HG03060 (cell line): ENCODE measurements around the gene VASH2.
A peak's percentile ranks its signal among the peaks of the same experiment; 100 is the strongest.

Experiments
- ATAC-seq: cut with Tn5 transposase; IDR thresholded peaks from one replicate; pipeline ENCODE4 v1.9.1; 2021; ENCODE audit warnings: low read depth, moderate number of reproducible peaks; ENCODE audit not compliant: unreplicated experiment

The VASH2 gene

GRCh38 chr1:212928323-212929291 lies 21.7 kb upstream of the VASH2 start:
- no peak for ATAC-seq

DNA sequence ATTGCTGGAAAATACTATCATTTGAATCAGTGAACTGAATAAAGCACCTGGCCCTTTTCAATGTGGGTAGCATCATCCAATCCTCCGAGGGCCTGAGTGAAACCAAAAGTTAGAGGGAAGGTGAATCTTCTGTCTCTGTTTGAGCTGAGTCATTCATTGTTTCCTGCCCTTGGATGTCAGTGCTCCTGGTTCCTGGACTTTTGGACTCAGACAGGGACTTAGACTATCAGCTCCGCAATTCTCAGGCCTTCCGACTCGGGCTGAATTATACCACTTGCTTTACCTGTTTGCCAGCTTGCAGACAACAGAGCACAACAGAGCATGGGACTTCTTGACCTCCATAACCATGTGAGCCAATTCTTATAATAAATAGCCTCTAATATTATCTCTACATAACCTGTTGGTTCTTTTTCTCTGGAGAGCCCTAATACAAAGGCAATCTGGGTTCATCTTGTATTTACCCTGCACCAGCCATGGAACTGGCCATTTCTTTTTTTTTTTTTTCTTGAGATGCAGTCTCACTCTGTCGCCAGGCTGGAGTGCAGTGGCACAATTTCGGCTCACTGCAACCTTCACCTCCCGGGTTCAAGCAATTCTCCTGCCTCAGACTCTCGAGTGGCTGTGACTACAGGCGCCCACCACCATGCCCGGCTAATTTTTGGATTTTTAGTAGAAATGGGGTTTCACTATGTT lies 19.2 kb upstream of the VASH2 start:
- peak; percentile 67 for ATAC-seq

DNA sequence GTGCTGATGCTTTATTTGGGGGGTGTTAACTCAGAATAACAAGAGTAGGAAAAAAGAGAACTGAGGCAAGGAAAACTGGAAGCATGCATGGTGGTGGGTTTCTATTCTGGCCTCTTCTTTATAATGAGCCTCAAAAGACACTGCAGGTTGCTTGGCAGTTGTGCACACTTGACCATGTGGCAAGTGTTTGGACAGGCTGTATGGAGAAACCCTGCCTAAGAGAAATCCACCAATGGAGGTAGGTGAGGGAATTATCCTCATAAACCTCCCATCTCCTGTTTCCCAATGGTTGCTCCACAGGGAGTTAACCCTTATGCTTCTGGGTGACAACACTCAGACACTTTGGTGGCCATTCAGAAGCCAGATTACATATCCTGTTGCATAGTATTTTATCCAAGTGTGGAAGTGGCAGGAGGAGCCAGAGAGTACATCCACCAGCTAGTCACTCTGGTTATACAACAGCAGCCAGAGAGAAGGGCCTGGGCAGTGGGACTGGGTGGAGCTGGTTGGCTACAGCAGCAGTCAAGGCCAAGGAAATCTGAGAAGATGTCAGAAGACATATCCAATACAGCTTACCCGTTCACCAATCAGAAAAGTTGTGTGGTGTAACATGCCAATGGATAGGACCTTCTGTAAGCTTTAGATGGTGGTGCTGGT lies 16.4 kb upstream of the VASH2 start:
- ATAC-seq, result no peak

DNA sequence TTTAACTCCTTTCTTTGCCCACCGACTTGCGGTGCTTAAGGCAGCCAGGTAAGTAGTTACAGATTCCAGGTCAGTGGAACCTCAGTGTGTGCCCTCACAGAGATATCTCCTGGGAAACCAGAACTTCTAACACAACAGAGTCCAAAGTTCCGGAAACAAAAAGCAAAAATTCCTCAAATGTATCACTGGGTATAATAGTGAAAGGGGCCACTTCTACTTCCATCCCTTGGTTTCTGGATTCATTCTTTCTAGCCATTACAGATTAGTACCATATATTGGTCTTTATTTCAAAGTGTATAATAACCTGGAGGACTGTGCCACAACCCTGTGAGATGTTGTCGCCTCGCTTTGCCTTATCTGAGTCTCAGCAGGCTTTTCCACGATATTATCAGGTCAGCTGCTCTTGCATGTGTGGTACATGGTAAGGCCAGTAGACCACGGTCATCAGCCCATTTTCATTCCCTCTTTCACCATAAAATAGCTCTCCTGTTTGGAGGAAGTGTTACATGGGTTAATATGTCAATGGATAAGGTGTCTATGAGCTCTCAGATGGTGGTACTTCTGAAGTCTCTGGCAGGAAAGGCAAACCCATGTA lies 14.9 kb upstream of the VASH2 start:
- no peak for ATAC-seq

- no peak for ATAC-seq
These were observed 13.3 kb upstream of the VASH2 start for GRCh38 chr1:212937034-212937433.

DNA sequence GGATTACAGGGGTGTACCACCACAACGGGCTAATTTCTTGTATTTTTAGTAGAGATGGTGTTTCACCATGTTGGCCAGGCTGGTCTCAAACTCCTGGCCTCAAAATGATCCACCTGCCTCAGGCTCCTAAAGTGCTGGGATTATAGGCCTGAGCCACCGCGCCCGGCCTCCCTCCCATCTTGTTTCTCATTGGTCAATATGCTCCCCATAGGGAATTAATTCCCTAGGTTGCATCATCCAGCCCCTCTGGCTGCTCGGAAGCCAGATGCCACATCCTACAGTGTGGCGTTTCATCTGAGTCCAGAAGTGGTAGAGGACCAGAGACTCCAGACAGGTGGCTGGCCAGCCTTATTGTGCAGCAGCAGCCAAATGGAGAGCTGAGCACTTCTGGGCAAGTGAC lies 11.5 kb upstream of the VASH2 start:
- ATAC-seq, result no peak

GRCh38 chr1:212941452-212941851 lies 8.9 kb upstream of the VASH2 start:
- no peak for ATAC-seq

DNA sequence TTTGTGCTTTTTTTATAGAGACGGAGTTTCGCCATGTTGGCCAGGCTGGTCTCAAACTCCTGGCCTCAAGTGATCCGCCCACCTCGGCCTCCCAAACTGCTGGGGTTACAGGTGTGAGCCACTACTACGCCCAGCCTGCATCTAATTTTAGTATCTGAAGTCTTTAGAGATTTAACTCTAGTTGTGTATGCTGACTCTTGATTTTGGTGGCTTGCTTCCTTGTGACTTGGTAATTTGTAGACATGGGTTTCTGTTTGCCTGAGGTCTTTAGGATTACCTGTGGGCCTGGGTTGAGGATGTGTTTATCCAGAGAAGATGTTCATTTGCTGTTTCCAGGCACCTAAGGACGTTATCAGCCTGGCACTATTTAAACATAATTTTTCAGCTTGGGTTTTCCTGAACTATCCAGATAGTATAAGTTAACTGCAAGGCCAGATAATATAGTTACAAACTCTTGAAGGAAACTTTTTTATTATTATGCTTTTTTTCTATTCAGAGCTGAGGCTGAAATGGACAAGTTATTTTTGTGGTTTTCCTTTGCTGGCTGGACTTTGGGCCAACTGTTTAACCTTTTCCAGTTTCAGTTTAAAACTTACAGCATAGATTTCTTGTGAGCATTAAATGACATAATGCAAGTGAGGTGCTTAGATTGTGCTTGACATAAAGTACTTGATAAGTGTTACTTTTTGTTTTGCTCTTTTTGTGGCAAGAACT lies 7.5 kb upstream of the VASH2 start:
- ATAC-seq, result no peak

GRCh38 chr1:212943393-212943710 lies 7.0 kb upstream of the VASH2 start:
- no peak for ATAC-seq

DNA sequence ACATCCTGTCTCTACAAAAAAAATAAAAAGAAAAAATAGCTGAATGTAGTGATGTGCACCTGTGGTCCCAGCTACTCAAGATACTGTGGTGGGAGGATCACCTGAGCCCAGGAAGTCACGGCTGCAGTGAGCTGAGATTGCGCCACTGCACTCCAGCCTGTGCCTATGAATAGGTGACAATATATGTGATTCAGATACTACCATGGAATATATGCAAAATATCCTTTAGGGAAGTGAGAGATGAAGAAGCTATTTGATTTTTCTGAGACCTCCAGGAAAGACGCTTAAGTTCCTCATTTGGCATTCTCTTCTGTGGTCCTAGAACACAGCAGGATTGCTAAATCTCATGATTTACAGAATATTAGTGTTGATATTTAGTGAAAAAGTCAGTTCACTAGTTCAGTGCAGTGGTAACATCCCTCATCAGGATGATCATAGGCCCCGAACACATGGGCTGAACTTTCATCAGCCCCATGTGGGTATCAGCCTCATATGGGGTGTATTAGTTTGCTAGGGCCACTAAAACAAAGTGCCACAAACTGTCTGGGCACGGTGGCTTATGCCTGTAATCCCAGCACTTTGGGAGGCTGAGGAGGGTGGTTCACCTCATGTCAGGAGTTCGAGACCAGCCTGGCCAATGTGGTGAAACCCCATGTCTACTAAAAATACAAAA lies 6.0 kb upstream of the VASH2 start:
- ATAC-seq, result no peak

- ATAC-seq, result no peak
These were observed 5.3 kb upstream of the VASH2 start for GRCh38 chr1:212945056-212945455.

DNA sequence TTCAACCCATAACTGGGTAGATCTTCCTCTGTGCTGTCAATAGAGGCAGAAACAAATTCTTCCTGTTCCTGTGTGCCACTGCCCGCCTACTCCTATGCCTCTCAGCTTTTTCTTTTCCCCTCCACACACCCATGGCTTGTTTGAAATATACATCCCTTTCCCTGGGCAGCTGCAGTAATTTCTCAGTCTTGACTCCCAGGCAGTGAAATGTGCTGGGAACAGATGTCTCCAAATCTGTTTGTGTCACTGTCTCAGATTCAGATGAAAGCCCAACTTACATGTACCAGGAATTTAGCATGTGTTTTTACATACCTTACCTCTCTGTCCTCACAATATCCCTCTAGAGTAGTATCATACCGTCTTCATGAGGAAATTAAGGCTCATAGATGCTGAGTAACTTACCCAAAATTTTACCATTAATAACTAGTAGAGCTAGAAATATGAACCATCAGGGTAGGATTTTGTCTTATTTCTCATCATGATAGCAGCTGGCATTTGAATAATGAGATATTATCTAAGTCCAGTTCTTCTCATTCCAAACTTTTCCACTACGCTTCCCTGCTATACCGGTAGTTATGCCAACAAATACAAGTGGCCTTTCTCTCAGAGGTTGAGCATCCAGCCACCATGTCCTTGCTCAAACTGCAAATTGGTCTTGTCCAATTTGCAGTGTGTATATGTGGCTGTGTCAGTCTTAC lies 4.7 kb upstream of the VASH2 start:
- no peak for ATAC-seq

DNA sequence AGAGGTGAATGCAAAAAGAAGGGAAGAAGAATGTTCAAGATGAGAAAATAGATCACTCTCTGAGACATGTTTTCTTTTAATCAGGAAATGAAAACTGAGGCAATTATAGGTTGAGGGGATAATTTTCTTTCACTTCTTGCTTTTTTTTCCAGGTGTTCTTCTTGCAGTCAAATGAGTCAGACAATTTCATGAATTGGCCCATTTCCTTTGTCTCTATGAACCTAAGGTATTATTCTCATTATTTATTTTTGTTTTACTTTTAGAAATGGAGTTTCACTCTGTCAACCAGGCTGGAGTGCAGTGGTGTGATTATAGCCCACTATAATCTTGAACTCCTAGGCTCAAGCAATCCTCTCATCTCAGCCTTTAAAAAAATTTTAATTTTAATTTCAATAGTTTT lies 3.5 kb upstream of the VASH2 start:
- no peak for ATAC-seq

DNA sequence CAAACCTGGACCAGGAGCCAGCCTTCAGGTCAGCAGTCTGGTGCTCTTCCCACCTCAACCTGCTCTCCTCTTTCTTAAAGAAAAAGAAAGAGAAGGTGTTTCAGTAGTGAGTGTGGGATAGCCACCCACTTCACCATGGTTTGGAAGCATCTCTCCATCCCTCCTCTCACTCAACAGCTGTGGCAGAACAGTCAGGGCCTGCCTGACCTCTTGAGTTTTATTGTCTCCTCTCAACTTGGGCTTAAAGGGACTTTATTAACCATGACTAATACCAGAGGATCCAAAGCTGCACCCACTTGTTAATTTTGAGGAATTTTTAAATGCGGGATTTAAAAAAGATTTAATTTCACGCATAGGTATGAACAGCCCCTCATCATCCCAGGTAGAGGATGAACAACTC lies 570 bp upstream of the VASH2 start:
- ATAC-seq, result no peak

GRCh38 chr1:212951126-212951946 lies 995 bp downstream of the VASH2 start:
- no peak for ATAC-seq

DNA sequence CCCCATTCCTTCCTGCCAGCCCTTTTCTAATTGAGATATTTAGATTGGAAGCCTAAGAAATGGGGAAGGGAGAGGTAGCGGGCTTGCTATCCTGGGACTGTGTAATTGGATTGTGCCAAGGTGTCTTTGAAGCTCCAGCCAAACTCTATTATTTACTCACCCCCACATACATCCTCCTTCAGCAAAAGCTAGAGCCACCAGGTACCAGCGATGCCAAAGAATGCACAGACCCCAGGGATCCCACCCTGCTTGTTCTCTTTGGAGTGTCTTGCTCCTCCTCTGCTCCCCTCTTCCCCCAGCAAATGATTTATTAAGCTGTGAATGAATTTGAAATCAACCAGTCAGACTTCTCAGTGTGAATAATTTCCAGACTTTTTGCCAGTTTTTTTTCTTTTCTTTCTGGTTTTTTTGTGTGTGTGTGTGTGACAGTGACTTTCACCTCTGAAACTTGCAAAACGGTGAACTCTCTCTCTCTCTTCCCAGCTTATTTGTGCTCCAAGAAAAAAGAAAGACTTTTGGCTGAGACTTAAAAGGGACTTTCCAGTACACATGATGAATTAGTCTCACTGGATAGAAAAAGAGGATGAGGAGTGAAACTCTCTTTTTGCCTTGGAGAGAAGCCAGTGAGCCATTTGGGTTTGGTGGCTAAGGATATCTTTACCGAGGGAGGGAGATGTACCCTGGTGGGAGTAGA lies 1.8 kb downstream of the VASH2 start:
- no peak for ATAC-seq

GRCh38 chr1:212952641-212952976 lies 2.3 kb downstream of the VASH2 start:
- ATAC-seq, result no peak

DNA sequence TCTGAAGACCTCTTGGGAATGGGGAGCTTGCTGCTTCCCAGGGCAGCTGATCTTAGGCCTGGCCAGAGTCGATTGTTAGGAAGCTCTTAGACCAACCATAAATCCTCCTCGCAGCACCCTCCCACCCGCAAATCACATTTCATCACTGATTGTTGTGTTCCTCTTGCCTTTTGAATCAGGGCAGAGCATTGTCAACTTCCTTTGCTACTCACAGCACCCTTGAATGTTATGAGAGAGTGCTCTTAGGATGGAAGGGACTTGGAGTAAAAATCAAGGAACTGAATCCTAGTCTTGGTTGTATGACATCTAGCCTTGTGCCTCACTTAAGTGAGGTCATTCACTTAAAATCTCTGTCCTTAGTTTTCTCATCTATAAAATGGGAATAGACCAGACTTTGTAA lies 3.0 kb downstream of the VASH2 start:
- no peak for ATAC-seq
